Spleen (tissue), 7 donors: ENCODE results near the gene ATP2B1.

ENCODE experiments used
- CTCF ChIP-seq, 11 experiments: fragments of 200-600 bp in 7 of 11; fragments of 450-650 bp in 4 of 11; sonication (generic) in 4 of 11; IDR thresholded peaks in 8 of 11; conservative IDR thresholded peaks in 3 of 11; 1 replicate in 7 of 11; 2 replicates in 4 of 11; pipeline versions ENCODE4 v1.4.0 to v1.8.0; 2016 to 2021; ENCODE audit warnings: antibody characterized with exemption in 11 of 11, inconsistent platforms in 4 of 11, mild to moderate bottlenecking in 1 of 11
- POLR2A ChIP-seq, 3 donors: fragments of 450-650 bp; IDR thresholded peaks; one replicate each; pipeline ENCODE4 v1.5.1; 2017; ENCODE audit warnings: antibody characterized with exemption in 3 of 3, mild to moderate bottlenecking in 1 of 3
- POLR2AphosphoS5 ChIP-seq, 3 donors: sonication (generic); formaldehyde crosslinking; IDR thresholded peaks; one replicate each; pipeline ENCODE4 v1.5.1; 2017; ENCODE audit warnings: antibody characterized with exemption in 3 of 3
- donor health status: DM: no; HTN: no; CAD: no; lungs with moderate emphysema.
- donor health status: DM: no; HTN: no; CAD: no.
- donor health status: DM: no; HTN: no; CAD: no.

- TF ChIP-seq CTCF (IDR thresholded peaks at IDR 0.05 in 8 of 11, conservative IDR thresholded peaks at IDR 0.05 in 3 of 11) (no peak), POLR2AphosphoS5 (IDR thresholded peaks at IDR 0.05) (no peak), POLR2A (IDR thresholded peaks at IDR 0.05) (no peak)
These were observed 65.7 kb downstream of the ATP2B1 start for GRCh38 chr12:89642959-89643358.
